GM23338 (cell line): ENCODE data around the gene HOXA10.

Source experiments
- CREB1 ChIP-seq: fragments of 250-450 bp; sonication (Bioruptor Pico); IDR thresholded peaks from 2 replicates; pipeline ENCODE4 v1.5.0; 2020; ENCODE audit warnings: low read depth, mild to moderate bottlenecking, moderate library complexity
- CTCF ChIP-seq, 2 experiments: fragments of 200-600 bp in 1 of 2; sonication (generic) in 1 of 2; conservative IDR thresholded peaks; 2 replicates each; pipeline versions ENCODE4 v1.5.1 to v1.6.1; 2016 to 2017; ENCODE audit warnings: antibody characterized with exemption in 2 of 2, low read depth in 2 of 2, mild to moderate bottlenecking in 2 of 2, moderate library complexity in 1 of 2
- EZH2 ChIP-seq: fragments of 200-600 bp; sonication (generic); IDR thresholded peaks from one replicate; pipeline ENCODE4 v1.8.0; 2017; ENCODE audit warnings: antibody characterized with exemption, mild to moderate bottlenecking, low read depth; ENCODE audit not compliant: unreplicated experiment
- EZH2phosphoT487 ChIP-seq: fragments of 200-600 bp; sonication (generic); IDR thresholded peaks from one replicate; pipeline ENCODE4 v1.8.1; 2018; ENCODE audit warnings: antibody characterized with exemption; ENCODE audit not compliant: unreplicated experiment
- POLR2AphosphoS5 ChIP-seq: IDR thresholded peaks from 2 replicates; pipeline ENCODE4 v1.6.1; 2016; ENCODE audit warnings: antibody characterized with exemption, low read depth
- ZNF331 ChIP-seq: fragments of 250-450 bp; sonication (Bioruptor Pico); IDR thresholded peaks from 2 replicates; pipeline ENCODE4 v1.5.0; 2020; ENCODE audit warnings: low read depth, mild to moderate bottlenecking, moderate library complexity

- TF ChIP-seq CTCF (conservative IDR thresholded peaks at IDR 0.05; ENCODE audit: low read depth in 2 of 2) (no peak), EZH2 (peak; percentile 72), EZH2phosphoT487 (no peak), CREB1 (CRISPR knock-in tag) (no peak), POLR2AphosphoS5 (no peak), ZNF331 (CRISPR knock-in tag) (no peak)
These were observed 1.2 kb downstream of the HOXA10 start for GRCh38 chr7:27172823-27173510.
